GM12892 (cell line): ENCODE measurements around the gene PERCC1.

ENCODE experiments used
- DNase-seq: peaks from one replicate; pipeline ENCODE4 v3.0.0; 2011; ENCODE audit not compliant: insufficient read length
- FAIRE-seq: peaks from 2 replicates; lab custom pipeline; 2011; peaks lifted over from hg19 to GRCh38; lab: Jason Lieb, UNC
- POLR2A ChIP-seq: IDR thresholded peaks from 2 replicates; pipeline ENCODE4 v1.6.1; 2011; ENCODE audit warnings: low read depth, low read length, control low read depth
- POLR2AphosphoS5 ChIP-seq: IDR thresholded peaks from 2 replicates; pipeline ENCODE4 v1.6.1; 2011; ENCODE audit warnings: low read depth, low read length, control low read depth
- TAF1 ChIP-seq: IDR thresholded peaks from 2 replicates; pipeline ENCODE4 v1.6.1; 2011; ENCODE audit warnings: low read depth, mild to moderate bottlenecking, control low read depth, low read length, borderline replicate concordance

PERCC1 gene

DNA sequence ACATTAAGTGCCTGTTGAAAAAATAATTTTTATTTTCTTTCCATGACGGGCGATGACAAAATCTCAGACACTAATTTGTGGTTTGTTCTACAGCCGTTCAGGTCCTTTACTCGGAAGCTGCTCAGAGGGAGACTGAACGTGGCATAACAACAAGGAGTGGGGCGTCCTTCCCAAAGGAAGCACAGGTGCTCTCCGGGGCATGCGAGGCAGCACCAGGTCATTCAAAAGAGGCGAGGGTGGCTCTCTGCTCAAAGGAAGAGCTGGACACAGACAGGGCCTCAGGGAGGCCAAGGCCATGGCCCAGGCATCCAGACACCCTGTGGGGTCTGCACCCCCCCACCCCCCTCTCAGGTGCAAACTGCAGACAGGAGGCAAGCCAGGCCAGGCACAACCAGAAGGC, 32.5 kb upstream of the PERCC1 start:
- no peak for FAIRE-seq
- TF ChIP-seq POLR2AphosphoS5: no peak
- no peak for TF ChIP-seq TAF1
- no peak for TF ChIP-seq POLR2A

DNA sequence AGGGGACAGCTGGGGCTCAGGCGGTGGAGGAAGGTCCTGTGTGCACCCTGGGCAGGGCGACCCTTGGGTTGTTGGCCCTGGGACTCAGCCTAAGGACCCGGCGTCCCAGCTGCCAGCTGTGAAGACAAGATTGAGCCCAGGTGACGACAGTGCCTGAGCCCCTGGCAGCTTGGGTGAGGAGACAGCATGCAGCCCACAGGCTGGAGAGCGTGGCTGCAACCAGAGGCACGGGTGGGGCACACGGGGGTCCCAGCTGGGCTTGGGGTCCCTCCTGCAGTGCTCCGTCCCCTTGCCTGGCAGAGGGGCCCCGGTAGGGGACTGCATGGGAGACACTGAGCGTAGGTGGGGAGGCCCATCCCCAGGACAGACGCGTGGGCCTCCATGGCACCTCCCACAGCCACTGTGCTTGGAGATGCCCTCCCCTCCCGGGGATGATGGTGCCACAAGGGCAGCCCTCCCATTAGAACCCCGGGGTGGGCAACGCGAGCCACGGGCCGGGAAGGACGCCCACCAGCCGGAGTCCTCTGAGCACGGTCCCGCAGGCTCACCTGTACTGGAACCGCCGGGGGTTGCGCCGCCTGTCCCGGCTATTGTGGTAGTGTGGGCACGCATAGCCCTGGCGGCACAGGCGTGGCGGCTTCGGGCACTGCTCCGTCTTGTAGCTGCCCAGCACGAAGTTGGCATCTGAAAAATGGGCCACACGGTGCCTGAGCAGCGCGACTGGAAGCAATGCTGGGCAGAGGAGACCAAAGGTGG, 31.9 kb upstream of the PERCC1 start:
- TF ChIP-seq POLR2A (no peak), TAF1 (no peak), POLR2AphosphoS5 (no peak)
- FAIRE-seq: no peak
- DNase-seq: no peak

More for the DNA sequence above, 32.5 kb upstream of the PERCC1 start:
- no peak for DNase-seq

- FAIRE-seq: no peak
- DNase-seq: no peak
- TF ChIP-seq POLR2AphosphoS5: no peak
- no peak for TF ChIP-seq POLR2A
- TF ChIP-seq TAF1: no peak
Measured at GRCh38 chr16:1401061-1401757, 29.7 kb upstream of the PERCC1 start.

GRCh38 chr16:1401758-1402154, 29.1 kb upstream of the PERCC1 start:
- no peak for FAIRE-seq
- TF ChIP-seq TAF1 (no peak), POLR2AphosphoS5 (no peak), POLR2A (no peak)

GRCh38 chr16:1403036-1403435, 27.8 kb upstream of the PERCC1 start:
- FAIRE-seq: no peak
- DNase-seq: no peak
- TF ChIP-seq POLR2A: no peak
- no peak for TF ChIP-seq POLR2AphosphoS5
- TF ChIP-seq TAF1: no peak

More at GRCh38 chr16:1401758-1402154, 29.1 kb upstream of the PERCC1 start:
- DNase-seq: no peak

DNA sequence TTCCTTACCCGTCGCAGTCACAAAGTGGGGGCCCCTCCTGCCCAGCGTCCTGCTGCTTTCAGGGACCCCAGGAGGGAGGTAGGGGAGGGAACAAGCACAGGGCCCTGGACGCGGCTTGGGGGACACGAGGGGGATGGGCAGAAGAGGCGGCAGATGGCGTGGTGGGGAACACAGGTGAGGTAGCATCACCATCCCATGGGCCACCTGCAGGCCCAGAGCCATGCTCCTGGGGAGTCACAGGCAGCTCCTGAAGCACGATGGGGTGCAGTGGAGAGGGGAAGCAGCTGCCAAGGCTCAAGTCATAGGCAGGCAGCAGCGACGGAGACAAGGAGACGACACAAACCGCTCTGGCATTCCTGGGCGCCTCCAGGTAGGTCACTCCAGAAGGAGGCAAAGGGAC, 27.1 kb upstream of the PERCC1 start:
- no peak for FAIRE-seq
- no peak for DNase-seq
- TF ChIP-seq POLR2A (no peak), TAF1 (no peak), POLR2AphosphoS5 (no peak)

DNA sequence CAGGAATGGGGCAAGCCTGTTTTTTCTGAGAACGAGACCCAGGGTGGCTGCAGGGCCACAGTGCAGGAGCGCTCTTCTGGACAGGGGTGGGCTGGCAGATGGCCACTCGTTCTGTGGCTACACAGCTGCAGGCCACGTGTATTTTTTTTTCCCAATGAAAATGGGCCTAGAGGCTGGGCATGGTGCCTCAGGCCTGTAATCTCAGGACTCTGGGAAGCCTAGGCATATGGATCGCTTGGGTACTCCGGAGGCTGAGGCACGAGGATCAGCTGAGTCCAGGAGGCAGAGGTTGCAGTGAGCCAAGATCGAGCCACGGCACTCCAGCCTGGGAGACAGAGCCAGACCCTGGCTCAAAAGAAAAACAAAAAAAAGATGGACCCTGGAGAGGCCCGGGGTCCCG, 23.1 kb upstream of the PERCC1 start:
- DNase-seq (no peak), FAIRE-seq (no peak)
- TF ChIP-seq POLR2A (no peak), TAF1 (no peak), POLR2AphosphoS5 (no peak)

GRCh38 chr16:1408171-1408837, 22.6 kb upstream of the PERCC1 start:
- FAIRE-seq: peak; percentile 99
- TF ChIP-seq TAF1: no peak
- no peak for TF ChIP-seq POLR2AphosphoS5
- TF ChIP-seq POLR2A: no peak
- peak; percentile 94 for DNase-seq

DNA sequence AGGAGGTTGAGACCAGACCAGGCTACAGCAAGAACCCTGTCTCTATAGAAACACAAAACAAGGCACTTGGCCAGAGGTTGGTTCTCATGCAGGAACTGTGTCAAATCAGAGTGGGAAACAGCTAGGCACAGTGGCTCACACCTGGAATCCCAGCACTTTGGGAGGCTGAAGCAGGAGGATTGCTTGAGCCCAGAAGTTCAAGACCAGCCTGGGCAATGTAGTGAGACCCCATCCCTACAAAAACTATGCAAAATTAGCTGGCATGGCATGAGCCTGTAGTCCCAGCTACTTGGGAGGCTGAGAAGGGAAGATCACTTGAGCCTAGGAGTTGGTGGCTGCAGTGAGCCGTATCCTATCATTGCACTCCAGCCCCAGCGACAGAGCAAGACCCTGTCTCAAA, 18.0 kb upstream of the PERCC1 start:
- TF ChIP-seq POLR2A (no peak), POLR2AphosphoS5 (no peak), TAF1 (no peak)
- DNase-seq: no peak
- FAIRE-seq: no peak

DNA sequence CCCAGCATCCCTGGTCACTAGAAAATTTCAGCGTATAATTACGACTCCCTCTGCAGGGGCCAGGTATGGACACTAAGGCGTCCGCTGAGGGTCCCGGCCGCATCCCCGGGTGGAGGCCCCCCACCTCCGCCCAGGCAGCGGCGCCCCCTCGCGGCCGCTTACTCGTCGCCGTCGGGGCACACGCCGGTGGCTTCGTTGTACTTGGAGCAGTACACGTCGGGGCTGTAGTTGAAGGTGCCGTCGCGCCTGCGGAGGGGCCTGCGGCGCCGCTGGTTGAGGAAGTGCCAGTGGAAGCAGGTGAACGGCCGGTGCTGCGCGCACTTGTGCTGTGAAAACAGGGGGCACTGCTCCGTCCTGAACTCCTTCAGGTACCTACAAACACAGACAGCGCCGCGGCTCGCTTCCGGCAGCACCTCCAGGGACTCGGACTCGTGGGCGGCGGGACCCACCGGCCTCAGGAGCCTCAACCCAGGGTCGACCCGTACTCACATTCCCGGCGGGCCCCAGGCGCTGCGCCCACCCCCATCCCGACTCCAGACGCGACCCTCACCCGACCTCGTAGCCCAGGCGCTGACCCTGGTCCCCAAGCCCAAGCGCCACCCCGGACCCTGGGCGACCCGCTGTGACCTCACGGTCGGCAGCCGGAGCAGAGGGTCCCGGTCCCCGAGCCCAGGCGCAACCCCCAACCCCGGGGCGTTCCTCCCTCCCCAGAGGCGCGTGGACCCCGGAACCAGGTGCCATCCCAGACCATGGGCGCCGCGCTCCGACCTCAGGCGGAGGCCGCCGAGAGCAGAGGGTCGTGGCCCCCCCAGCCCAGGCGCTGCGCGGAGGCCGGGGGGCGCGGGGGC, 17.0 kb upstream of the PERCC1 start:
- DNase-seq (peak; percentile 69), FAIRE-seq (no peak)
- no peak for TF ChIP-seq POLR2A
- TF ChIP-seq POLR2AphosphoS5: no peak
- TF ChIP-seq TAF1: no peak
